Stimulated activated CD8-positive, alpha-beta memory T cell treated with anti-CD3 and anti-CD28 coated beads, Interleukin-15, amount 100 ng/mL, for 24 hours (primary cell): ENCODE results near the gene HEXD.
"Not testable (repeated sequence)": the region's sequence is repeated elsewhere in the genome, so short reads cannot be mapped to it uniquely, and the experiment has no call there.

Experiments
- DNase-seq: peaks from one replicate; pipeline ENCODE4 v3.0.0-alpha.2; 2020; ENCODE audit warnings: low read depth

HEXD gene

GRCh38 chr17:82440991-82441627 is 23.0 kb downstream of the HEXD start:
- DNase-seq, result no peak

- DNase-seq, result no peak
Observed at GRCh38 chr17:82441691-82442487, 23.7 kb downstream of the HEXD start.

- no peak for DNase-seq
Observed at GRCh38 chr17:82442643-82443464, 24.7 kb downstream of the HEXD start.

GRCh38 chr17:82443465-82444283 is 25.5 kb downstream of the HEXD start:
- DNase-seq, result no peak

GRCh38 chr17:82444284-82444893 is 26.2 kb downstream of the HEXD start:
- DNase-seq, result no peak

- no peak for DNase-seq
Observed at GRCh38 chr17:82444941-82445521, 26.9 kb downstream of the HEXD start.

- DNase-seq, result no peak
Observed at GRCh38 chr17:82445542-82445941, 27.4 kb downstream of the HEXD start.

GRCh38 chr17:82446124-82446523 is 28.0 kb downstream of the HEXD start:
- no peak for DNase-seq

GRCh38 chr17:82446649-82447048 is 28.5 kb downstream of the HEXD start:
- no peak for DNase-seq

GRCh38 chr17:82447876-82448275 is 29.7 kb downstream of the HEXD start:
- no peak for DNase-seq

- DNase-seq, result peak; percentile 35
Observed at GRCh38 chr17:82449131-82449882, 31.2 kb downstream of the HEXD start.

- DNase-seq, result no peak
Observed at GRCh38 chr17:82449883-82450356, 31.8 kb downstream of the HEXD start.

GRCh38 chr17:82450357-82451106 is 32.4 kb downstream of the HEXD start, which contains the start of gene CYBC1:
Gene CYBC1 (minus strand): TSS chr17:82450752. CDS start chr17:82449254, 1,498 bp downstream.
- DNase-seq, result peak; percentile 97

GRCh38 chr17:82452162-82452561 is 34.0 kb downstream of the HEXD start:
- no peak for DNase-seq

GRCh38 chr17:82453151-82453550 is 35.0 kb downstream of the HEXD start:
- DNase-seq, result not testable (repeated sequence)

GRCh38 chr17:82453706-82454105 is 35.6 kb downstream of the HEXD start:
- not testable (repeated sequence) for DNase-seq

GRCh38 chr17:82457073-82457928 is 39.2 kb downstream of the HEXD start:
- DNase-seq, result no peak

GRCh38 chr17:82457929-82458178 is 39.7 kb downstream of the HEXD start:
- no peak for DNase-seq
